OCI-LY1 (cell line): Measurements from ENCODE around the gene HSPH1.

Experiments used
- H2AFZ ChIP-seq: fragments of 200-600 bp; sonication (generic), shearing (Covaris generic); 2 replicates; pipeline ENCODE4 v1.6.0; 2014; ENCODE audit warnings: antibody characterized with exemption, mild to moderate bottlenecking, low read length
- H3F3A ChIP-seq: fragments of 200-600 bp; sonication (generic), shearing (Covaris generic); 2 replicates; pipeline ENCODE4 v1.6.0; 2014; ENCODE audit warnings: mild to moderate bottlenecking, antibody characterized with exemption, low read length, moderate library complexity; ENCODE audit not compliant: insufficient read depth
- H3K27ac ChIP-seq: fragments of 200-600 bp; sonication (generic); 2 replicates; pipeline ENCODE4 v1.5.1; 2014; ENCODE audit warnings: low read length, mixed run types, mild to moderate bottlenecking, low read depth; ENCODE audit not compliant: poor library complexity, severe bottlenecking
- H3K27me3 ChIP-seq: fragments of 200-600 bp; sonication (generic); 2 replicates; pipeline ENCODE4 v1.6.0; 2014; ENCODE audit warnings: antibody characterized with exemption, mild to moderate bottlenecking, low read length, moderate library complexity; ENCODE audit not compliant: insufficient read depth
- H3K36me3 ChIP-seq: fragments of 200-600 bp; sonication (generic); 2 replicates; pipeline ENCODE4 v1.6.1; 2014; ENCODE audit warnings: mild to moderate bottlenecking, antibody characterized with exemption, low read length, moderate library complexity, mixed read lengths; ENCODE audit not compliant: insufficient read depth
- H3K4me1 ChIP-seq: fragments of 200-600 bp; sonication (generic); 2 replicates; pipeline ENCODE4 v1.5.1; 2014; ENCODE audit warnings: mild to moderate bottlenecking, low read length, moderate library complexity; ENCODE audit not compliant: insufficient read depth, severe bottlenecking
- H3K4me2 ChIP-seq: fragments of 200-600 bp; sonication (generic), shearing (Covaris generic); 2 replicates; pipeline ENCODE4 v1.6.1; 2014; ENCODE audit warnings: low read length
- H3K4me3 ChIP-seq: fragments of 200-600 bp; sonication (generic); 2 replicates; pipeline ENCODE4 v1.5.1; 2014; ENCODE audit warnings: low read length, low read depth, mild to moderate bottlenecking, mixed read lengths; ENCODE audit not compliant: poor library complexity, severe bottlenecking
- H3K79me2 ChIP-seq: fragments of 200-600 bp; shearing (Covaris generic); 2 replicates; pipeline ENCODE4 v1.6.1; 2016; ENCODE audit warnings: mixed run types, low read length, mixed read lengths; ENCODE audit not compliant: insufficient read depth
- H3K9ac ChIP-seq: fragments of 200-600 bp; sonication (generic), shearing (Covaris generic); 2 replicates; pipeline ENCODE4 v1.6.1; 2014; ENCODE audit warnings: mild to moderate bottlenecking, low read length, mixed read lengths
- H3K9me2 ChIP-seq: fragments of 200-600 bp; sonication (generic), shearing (Covaris generic); 2 replicates; pipeline ENCODE4 v1.6.1; 2014; ENCODE audit warnings: low read depth, mild to moderate bottlenecking, low read length, mixed read lengths
- H3K9me3 ChIP-seq: fragments of 200-600 bp; shearing (Covaris generic); 2 replicates; pipeline ENCODE4 v1.6.1; 2014; ENCODE audit warnings: low read length, mixed read lengths
- H4K20me1 ChIP-seq: fragments of 200-600 bp; sonication (generic), shearing (Covaris generic); 2 replicates; pipeline ENCODE4 v1.6.0; 2016; ENCODE audit warnings: mild to moderate bottlenecking, low read length; ENCODE audit not compliant: insufficient read depth
- EZH2 ChIP-seq: fragments of 200-600 bp; sonication (generic), shearing (Covaris generic); IDR thresholded peaks from 2 replicates; pipeline ENCODE4 v1.8.0; 2017; ENCODE audit warnings: borderline replicate concordance, mixed run types, mild to moderate bottlenecking, antibody characterized with exemption, low read length, moderate library complexity, mixed read lengths
- TF ChIP-seq, protein P1 (sequence below): fragments of 200-600 bp; sonication (generic), shearing (Covaris generic); IDR thresholded peaks from 2 replicates; pipeline ENCODE4 v1.5.1; 2017; ENCODE audit warnings: mild to moderate bottlenecking, antibody characterized with exemption, low read length, moderate library complexity, mixed read lengths

Gene HSPH1

DNA sequence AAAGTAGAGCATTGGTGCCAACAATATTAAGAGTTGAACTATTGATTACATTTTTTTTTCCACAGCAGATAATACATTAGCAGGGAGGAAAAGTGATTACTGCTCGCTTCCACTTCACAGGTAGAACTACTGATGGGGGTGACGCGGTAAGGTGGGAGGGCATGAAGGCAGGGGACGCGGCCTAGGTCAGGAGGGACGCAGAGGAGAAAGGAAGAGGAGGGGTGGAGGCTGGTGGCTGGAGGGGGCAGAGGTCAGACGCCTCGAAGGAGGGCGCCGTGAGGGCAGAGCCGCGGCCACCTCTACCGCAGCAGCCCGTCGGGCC is 37.8 kb upstream of the HSPH1 start:
- H3K4me3 ChIP-seq, result peak overlapping the region; percentile 76
- no peaks in the 10 kb centered on the region for H4K20me1 ChIP-seq
- no peaks in the 10 kb centered on the region for H3K79me2 ChIP-seq
- no peak overlapping the region for H3K27ac ChIP-seq
- H3K4me2 ChIP-seq, result peak overlapping the region; percentile 68
- no peaks in the 10 kb centered on the region for H3K27me3 ChIP-seq
- no peak overlapping the region for H2AFZ ChIP-seq
- TF ChIP-seq, protein P1, sequence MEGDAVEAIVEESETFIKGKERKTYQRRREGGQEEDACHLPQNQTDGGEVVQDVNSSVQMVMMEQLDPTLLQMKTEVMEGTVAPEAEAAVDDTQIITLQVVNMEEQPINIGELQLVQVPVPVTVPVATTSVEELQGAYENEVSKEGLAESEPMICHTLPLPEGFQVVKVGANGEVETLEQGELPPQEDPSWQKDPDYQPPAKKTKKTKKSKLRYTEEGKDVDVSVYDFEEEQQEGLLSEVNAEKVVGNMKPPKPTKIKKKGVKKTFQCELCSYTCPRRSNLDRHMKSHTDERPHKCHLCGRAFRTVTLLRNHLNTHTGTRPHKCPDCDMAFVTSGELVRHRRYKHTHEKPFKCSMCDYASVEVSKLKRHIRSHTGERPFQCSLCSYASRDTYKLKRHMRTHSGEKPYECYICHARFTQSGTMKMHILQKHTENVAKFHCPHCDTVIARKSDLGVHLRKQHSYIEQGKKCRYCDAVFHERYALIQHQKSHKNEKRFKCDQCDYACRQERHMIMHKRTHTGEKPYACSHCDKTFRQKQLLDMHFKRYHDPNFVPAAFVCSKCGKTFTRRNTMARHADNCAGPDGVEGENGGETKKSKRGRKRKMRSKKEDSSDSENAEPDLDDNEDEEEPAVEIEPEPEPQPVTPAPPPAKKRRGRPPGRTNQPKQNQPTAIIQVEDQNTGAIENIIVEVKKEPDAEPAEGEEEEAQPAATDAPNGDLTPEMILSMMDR, result no peak
- TF ChIP-seq EZH2, result no peak
- no peaks in the 10 kb centered on the region for H3K36me3 ChIP-seq
- no peaks in the 10 kb centered on the region for H3K9me3 ChIP-seq
- peaks cover 11% of the 10 kb centered on the region for H3K4me1 ChIP-seq
- no peaks in the 10 kb centered on the region for H3K9me2 ChIP-seq
- no peak overlapping the region; the same call in 1 of the 2 replicates for H3K9ac ChIP-seq
- H3F3A ChIP-seq, result no peaks in the 10 kb centered on the region

DNA sequence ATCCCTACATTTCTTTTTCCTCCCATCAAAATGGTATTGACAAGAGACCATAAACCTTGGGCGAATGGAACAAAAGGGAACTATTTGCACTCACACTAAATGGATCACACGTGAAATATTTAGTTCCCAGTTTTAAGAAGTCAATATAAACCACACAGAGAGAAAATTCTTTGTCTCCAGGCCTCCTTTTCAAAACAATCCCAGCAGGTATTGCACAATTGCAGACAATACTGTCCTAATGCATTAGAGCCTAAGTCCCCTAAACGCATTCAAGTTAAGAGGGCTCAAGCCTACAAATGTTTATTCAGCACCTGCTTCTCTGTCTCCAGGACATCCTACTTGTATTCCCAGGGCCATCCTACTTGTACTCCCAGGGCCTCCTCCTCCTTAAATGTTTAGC is 36.8 kb upstream of the HSPH1 start:
- Histone ChIP-seq H3K4me2 (no peak overlapping the region), H3K9ac (no peak overlapping the region), H3K9me2 (no peaks in the 10 kb centered on the region), H3K36me3 (no peaks in the 10 kb centered on the region), H3K27ac (no peak overlapping the region), H3K4me3 (no peak overlapping the region), H3K4me1 (peaks cover 11% of the 10 kb centered on the region), H3K9me3 (no peaks in the 10 kb centered on the region), H3K27me3 (no peaks in the 10 kb centered on the region; the same call in 1 of the 2 replicates), H2AFZ (no peak overlapping the region), H4K20me1 (no peaks in the 10 kb centered on the region), H3K79me2 (no peaks in the 10 kb centered on the region), H3F3A (no peaks in the 10 kb centered on the region)
- TF ChIP-seq, protein P1, result no peak

DNA sequence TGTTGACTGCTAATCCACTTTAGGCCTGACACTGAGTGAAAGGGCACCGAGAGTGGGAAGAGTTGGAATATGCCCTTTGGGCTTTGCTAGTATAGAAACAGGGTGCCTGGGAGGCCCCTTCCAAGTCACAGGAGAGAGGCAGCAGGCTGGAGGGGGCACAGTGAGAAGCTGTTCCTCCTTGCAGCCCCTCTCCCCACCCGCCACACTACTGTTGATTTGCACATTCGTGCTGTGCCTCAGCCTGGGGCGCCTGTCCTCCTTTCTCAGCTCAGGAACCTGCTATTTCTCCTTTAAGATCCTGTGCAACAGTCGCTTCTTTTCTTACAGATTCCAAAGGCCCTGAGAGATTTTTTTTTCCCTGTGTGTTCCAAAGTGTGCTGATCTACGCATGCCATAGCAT is 35.3 kb upstream of the HSPH1 start:
- Histone ChIP-seq H3F3A (no peaks in the 10 kb centered on the region), H3K9ac (no peak overlapping the region), H3K79me2 (no peaks in the 10 kb centered on the region), H3K27ac (no peak overlapping the region), H3K4me1 (peaks cover 11% of the 10 kb centered on the region), H2AFZ (no peak overlapping the region), H3K27me3 (no peaks in the 10 kb centered on the region; the same call in 1 of the 2 replicates), H3K9me3 (no peaks in the 10 kb centered on the region), H3K9me2 (no peaks in the 10 kb centered on the region), H3K36me3 (no peaks in the 10 kb centered on the region), H3K4me2 (no peak overlapping the region), H3K4me3 (no peak overlapping the region), H4K20me1 (no peaks in the 10 kb centered on the region)
- TF ChIP-seq, protein P1, result no peak
- TF ChIP-seq EZH2, result no peak
